AG10803 (cell line): ENCODE data around the gene CELA2B.
A peak's percentile ranks its signal among the peaks of the same experiment; 100 is the strongest.
"Not testable (repeated sequence)": the region's sequence is repeated elsewhere in the genome, so short reads cannot be mapped to it uniquely, and the experiment has no call there.

Source experiments
- DNase-seq: peaks from one replicate; pipeline ENCODE4 v3.0.0; 2010; ENCODE audit warnings: low read depth
- H3K4me3 ChIP-seq: 2 replicates; pipeline ENCODE4 v1.5.1; 2011; ENCODE audit warnings: mild to moderate bottlenecking, low read length, control low read depth
- TF ChIP-seq, protein P1 (sequence below): conservative IDR thresholded peaks from 2 replicates; pipeline ENCODE4 v1.5.1; 2011; ENCODE audit warnings: mild to moderate bottlenecking, low read length, control low read depth, inconsistent platforms

CELA2B gene

DNA sequence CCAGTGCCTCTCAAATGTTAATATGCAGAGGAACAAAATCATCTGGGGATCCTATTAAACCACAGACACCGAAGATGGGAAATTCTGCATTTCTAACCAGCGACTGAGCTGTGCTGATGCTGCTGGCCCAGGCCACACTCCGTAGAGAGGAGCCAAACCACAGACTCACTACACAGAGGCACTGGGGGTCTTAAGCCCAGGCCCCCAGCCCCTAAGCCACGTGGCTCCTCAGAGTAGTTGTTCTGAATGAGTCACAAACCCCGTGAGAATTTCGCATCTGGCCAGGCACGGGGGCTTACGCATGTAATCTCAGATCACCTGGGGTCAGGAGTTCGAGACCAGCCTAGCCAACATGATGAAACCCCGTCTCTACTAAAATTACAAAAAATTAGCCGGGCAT is 22.2 kb upstream of the CELA2B start:
- no peak overlapping the region for H3K4me3 ChIP-seq
- TF ChIP-seq, protein P1, sequence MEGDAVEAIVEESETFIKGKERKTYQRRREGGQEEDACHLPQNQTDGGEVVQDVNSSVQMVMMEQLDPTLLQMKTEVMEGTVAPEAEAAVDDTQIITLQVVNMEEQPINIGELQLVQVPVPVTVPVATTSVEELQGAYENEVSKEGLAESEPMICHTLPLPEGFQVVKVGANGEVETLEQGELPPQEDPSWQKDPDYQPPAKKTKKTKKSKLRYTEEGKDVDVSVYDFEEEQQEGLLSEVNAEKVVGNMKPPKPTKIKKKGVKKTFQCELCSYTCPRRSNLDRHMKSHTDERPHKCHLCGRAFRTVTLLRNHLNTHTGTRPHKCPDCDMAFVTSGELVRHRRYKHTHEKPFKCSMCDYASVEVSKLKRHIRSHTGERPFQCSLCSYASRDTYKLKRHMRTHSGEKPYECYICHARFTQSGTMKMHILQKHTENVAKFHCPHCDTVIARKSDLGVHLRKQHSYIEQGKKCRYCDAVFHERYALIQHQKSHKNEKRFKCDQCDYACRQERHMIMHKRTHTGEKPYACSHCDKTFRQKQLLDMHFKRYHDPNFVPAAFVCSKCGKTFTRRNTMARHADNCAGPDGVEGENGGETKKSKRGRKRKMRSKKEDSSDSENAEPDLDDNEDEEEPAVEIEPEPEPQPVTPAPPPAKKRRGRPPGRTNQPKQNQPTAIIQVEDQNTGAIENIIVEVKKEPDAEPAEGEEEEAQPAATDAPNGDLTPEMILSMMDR: no peak
- DNase-seq: peak; percentile 23

DNA sequence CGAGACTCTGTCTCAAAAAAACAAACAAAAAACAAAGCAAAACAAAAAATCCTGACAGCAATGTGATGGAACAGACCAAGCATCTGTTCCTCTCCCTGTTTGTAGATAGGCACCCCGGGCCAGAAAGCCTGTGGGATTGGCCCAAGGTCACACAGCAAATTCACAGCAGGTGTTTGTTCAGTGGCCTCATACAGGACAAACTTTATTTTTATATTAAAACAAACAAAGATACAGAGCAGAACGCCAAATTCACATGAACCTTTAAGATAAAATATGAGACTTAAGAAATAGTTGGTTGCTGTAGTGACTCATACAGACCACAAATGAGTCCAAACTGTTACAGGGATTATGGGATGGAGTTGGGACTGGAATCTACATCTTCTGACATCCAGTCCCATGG is 21.6 kb upstream of the CELA2B start:
- H3K4me3 ChIP-seq: no peak overlapping the region
- DNase-seq: peak; percentile 76

DNA sequence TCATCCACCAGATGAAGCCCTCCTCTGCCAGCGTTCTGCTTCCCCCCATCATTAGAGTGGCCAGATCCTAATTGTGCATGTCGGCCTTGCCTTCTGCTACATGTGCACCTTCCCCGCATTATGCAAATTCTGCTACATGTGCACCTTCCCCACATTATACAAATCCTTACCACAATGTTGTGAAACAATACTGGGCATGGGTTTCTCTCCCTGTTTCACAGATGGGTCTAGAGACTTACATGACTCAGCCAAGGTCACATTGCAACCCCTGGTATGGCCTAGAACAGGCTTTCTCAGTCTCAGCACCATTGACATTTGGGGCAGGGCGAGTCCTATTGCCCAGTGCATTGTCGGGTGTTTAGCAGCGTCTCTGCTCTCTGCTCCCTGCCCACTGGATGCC is 20.4 kb upstream of the CELA2B start:
- no peak overlapping the region for H3K4me3 ChIP-seq
- DNase-seq: peak; percentile 72
- TF ChIP-seq, protein P1: no peak

More for the DNA sequence above, 21.6 kb upstream of the CELA2B start:
- TF ChIP-seq, protein P1: no peak

DNA sequence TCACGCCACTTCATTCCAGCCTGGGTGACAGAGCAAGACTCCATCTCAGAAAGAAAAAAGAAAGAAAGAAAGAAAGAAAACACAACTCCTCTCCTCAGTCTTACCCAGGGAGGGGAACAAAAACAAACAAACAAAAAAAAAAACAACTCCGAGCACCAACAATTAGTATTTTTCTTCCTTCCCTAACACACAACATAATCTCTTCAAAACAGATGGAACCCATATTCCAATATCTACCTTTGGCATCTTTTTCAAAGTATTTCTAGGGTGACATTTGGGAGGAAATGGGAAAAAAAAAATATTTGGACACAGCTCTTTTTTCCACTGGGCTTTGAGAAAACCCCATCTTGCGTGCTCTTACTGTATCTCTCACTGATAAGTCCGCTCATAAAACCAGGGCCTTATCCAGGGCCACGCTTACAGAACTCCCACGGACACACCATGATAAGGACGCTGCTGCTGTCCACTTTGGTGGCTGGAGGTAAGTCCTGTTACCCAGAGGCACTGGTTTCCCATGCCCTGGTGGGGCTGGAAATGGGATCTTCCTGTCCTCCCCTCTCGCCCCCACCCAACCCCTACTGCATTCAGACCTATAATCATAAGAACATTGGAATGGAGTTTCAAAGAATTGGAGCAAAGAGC is 19.5 kb upstream of the CELA2B start, which contains the start of gene CELA2A:
Gene CELA2A (plus strand): TSS at position 420 of the 642 bp plus-strand sequence. CDS start 22 bp downstream, at position 442.
- TF ChIP-seq, protein P1: no peak
- H3K4me3 ChIP-seq: no peak within 1 kb of the TSS
- DNase-seq: no peak

DNA sequence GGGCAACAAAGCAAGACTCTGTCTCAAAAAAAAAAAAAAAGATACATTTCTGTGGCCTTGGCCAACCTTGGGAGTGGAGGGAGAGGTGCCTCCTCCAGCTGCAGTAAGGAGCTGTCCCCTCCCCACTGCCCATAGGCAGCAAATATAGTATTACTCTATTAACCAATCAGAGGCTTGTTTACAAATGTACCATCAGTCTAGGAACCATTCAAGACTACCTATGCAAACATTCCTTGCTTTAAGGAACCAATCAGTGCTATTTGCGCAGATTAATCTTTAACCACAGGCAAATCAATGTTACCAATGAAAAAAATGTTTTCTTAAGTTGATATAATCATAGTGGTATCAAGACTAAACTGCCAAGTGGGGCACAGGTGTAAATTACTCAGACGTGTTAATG is 18.3 kb upstream of the CELA2B start:
- TF ChIP-seq, protein P1: no peak
- no peak for DNase-seq
- no peak overlapping the region for H3K4me3 ChIP-seq

DNA sequence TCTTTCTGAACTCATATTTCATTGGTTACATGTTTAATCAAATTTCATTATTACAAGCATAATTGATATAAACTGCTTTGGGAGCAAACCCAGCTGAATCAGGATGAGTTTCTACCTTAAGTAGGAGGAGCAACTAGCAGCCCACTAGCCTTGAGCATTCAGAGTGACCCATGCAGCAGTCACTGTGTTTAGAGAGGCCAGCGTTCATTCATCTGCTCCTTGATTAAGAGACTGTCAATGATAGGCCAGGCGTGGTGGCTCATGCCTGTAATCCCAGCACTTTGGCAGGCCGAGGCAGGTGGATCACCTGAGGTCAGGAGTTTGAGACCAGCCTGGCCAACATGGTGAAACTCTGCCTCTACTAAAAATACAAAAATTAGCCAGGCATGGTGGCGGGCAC is 17.5 kb upstream of the CELA2B start:
- not testable (repeated sequence) for DNase-seq, H3K4me3 ChIP-seq

DNA sequence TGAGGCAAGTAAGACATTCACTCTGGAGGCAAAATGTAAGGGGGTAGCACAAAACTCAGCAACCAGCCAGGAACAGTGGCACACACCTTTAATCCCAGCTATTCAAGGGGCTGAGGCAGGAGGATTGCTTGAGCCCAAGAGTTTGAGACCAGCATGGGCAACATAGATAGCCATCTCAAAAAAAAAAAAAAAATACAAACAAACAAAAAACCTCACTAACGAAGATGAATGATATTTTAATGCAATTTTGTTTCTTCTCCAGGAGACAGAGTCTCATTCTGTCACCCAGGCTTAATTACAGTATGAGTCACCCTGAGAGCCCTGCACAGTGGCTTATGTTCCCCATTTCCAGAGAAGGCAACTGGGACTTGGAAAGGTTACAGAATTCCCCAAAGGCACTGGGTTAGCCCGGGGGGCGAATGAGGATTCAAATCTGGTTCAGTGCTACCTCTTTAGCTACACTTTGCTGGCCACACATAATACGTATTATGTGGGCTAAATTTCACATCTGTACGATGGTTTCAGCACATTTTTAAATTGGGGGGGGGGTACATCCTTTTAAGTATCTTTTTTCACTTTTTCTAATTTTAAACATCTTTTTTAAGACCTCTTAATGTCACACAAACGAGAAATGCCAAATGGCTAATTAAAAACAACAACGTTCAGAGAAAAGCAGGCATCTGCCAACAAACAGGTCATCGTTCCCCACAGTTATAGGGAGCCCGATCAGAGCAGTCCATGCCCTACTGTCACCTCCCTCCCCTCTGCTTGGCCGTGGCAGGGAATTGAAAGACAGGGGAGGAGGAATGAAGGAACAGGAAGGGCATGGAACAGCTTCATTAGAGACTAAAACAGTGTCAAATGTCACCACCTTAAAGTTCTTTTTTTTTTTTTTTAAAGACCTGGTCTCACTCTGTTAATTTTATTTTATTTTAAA is 15.9 kb upstream of the CELA2B start:
- DNase-seq: peak; percentile 4
- no peak overlapping the region for H3K4me3 ChIP-seq
- TF ChIP-seq, protein P1: no peak
